Tibial nerve (tissue), 4 donors: ENCODE measurements around the gene CFAP46.

Experiments used
- EP300 ChIP-seq, 2 donors: sonication (generic); formaldehyde crosslinking; IDR thresholded peaks; one replicate each; pipeline ENCODE4 v1.6.1; 2017; ENCODE audit warnings: antibody characterized with exemption in 2 of 2, mild to moderate bottlenecking in 1 of 2
- POLR2A ChIP-seq, 2 donors: fragments of 450-650 bp; IDR thresholded peaks; one replicate each; pipeline ENCODE4 v1.6.1; 2017; ENCODE audit warnings: antibody characterized with exemption in 2 of 2, mild to moderate bottlenecking in 2 of 2, moderate library complexity in 2 of 2
- TF ChIP-seq, protein P1 (sequence below), 5 experiments: fragments of 200-600 bp in 3 of 5; fragments of 450-650 bp in 2 of 5; sonication (generic) in 3 of 5; IDR thresholded peaks; one replicate each; pipeline ENCODE4 v1.5.1; 2016 to 2019; ENCODE audit warnings: antibody characterized with exemption in 5 of 5, mild to moderate bottlenecking in 3 of 5, moderate library complexity in 2 of 5

DNA sequence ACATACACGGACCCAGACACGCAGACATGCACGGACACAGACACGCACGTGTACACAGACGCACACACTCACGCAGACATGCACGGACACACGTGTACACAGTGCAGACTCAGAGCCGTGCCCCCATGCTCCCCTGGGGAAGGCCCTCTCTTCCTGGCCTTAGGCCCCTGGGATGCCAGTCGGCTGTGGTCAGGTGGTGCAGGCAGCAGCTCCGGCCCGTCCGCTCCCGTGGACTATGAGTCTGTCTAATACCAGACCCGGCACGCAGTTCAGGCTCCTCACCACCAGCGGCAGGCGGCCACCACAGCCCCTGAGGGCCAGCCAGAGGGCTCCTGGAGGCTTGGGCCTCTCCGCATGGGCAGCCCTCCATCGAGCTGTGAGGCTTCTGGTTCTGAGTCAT lies 104.5 kb downstream of the CFAP46 start:
- TF ChIP-seq POLR2A (IDR thresholded peaks at IDR 0.05) = no peak
- TF ChIP-seq, protein P1, sequence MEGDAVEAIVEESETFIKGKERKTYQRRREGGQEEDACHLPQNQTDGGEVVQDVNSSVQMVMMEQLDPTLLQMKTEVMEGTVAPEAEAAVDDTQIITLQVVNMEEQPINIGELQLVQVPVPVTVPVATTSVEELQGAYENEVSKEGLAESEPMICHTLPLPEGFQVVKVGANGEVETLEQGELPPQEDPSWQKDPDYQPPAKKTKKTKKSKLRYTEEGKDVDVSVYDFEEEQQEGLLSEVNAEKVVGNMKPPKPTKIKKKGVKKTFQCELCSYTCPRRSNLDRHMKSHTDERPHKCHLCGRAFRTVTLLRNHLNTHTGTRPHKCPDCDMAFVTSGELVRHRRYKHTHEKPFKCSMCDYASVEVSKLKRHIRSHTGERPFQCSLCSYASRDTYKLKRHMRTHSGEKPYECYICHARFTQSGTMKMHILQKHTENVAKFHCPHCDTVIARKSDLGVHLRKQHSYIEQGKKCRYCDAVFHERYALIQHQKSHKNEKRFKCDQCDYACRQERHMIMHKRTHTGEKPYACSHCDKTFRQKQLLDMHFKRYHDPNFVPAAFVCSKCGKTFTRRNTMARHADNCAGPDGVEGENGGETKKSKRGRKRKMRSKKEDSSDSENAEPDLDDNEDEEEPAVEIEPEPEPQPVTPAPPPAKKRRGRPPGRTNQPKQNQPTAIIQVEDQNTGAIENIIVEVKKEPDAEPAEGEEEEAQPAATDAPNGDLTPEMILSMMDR (IDR thresholded peaks at IDR 0.05) = no peak
- no peak for TF ChIP-seq EP300 (IDR thresholded peaks at IDR 0.05)
